GM19452 (cell line): ENCODE results near the gene ATP1A2.
A peak's percentile ranks its signal among the peaks of the same experiment; 100 is the strongest.
"Not testable (repeated sequence)": the region's sequence is repeated elsewhere in the genome, so short reads cannot be mapped to it uniquely, and the experiment has no call there.

ENCODE experiments used
- ATAC-seq: cut with Tn5 transposase; IDR thresholded peaks from one replicate; pipeline ENCODE4 v1.9.1; 2021; ENCODE audit not compliant: unreplicated experiment

Gene ATP1A2

GRCh38 chr1:160099716-160100375, 15.7 kb upstream of the ATP1A2 start:
- ATAC-seq, result no peak

DNA sequence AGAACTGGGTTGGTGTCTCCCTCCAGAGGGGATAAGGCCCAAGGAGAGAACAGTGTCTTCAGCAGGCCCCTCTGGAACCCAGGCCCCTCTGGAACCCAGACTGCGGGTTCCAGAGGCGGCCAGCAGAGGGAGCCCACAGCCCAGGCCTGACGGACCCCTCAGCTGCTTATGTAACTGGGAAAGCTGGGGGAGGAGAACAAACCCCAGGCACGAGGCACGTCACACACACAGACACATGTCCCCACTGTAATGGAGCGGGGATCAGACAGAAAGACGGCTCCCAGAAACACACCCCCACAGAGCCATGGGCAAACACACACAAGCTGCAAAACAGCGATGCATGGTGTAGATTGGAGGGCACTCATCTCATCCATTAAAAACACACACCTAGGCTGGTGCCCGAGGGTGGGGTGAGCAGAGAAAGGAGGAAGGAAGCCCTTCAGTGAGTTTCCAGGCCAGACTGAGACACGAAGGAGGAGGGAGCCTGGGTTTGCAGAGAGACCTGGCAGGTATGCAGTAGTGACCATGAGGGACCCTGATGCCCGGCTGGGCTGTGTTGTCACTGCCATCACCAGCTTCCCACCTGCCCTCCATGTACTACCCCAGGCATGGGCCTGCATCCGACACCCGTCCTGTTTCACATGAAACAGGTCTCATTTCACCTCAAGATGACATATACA, 14.4 kb upstream of the ATP1A2 start:
- ATAC-seq, result peak; percentile 31

DNA sequence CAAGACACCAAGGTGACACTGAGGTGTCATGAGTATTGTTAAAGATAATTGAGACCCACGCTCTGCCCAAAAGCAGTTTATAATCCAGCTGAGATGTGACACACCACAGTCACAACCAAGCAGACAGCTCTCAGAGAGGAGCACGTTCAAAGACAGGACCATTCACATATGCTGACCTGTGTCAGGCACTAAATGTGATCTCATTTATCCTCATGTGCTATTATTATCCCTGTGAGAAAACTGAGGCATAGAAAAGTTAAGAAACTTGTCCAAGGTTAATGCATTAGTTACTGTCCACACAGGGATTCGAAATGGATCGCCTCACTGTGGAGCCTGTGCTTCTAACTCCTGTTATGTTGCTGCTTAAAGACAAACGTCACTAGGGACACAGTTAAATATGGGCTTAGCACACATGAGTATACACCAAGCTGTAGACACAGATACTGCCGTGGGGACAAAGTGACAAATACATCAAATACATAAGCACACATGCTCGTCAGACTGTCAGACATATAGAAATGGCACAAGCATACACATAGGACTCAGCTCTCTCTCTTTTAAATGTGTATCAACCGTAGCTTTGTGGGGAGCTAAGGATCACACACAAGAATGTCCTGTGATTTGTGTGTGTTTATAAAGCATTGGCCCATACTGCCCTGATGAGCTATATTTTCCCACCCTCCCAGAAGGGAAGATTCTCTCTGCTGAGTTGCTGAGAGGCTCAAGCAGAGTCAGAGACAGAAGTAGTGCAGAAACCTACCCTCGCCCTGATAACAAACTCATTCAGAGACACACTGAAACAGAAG, 13.6 kb upstream of the ATP1A2 start:
- ATAC-seq, result no peak

- no peak for ATAC-seq
Observed at GRCh38 chr1:160103658-160104408, 11.7 kb upstream of the ATP1A2 start.

DNA sequence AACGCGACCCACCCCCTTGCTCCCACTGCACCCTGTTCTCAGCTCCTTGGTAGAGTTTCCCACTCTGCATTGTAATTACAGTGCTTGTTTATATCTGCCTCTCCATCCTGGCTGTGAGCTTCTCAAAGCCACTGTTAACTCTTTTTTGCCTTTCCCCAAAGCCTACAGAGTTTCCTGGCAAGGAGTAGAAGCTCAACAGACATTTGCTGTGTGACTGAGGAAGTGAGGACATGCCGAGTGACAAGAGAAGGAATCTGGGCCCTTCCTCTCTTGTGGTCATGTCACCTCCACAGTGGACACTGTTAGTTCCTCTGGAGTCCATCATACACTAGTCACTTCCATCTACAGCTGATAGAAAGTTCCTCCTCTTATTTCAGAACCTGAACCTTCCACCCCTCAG, 11.1 kb upstream of the ATP1A2 start:
- ATAC-seq, result no peak

DNA sequence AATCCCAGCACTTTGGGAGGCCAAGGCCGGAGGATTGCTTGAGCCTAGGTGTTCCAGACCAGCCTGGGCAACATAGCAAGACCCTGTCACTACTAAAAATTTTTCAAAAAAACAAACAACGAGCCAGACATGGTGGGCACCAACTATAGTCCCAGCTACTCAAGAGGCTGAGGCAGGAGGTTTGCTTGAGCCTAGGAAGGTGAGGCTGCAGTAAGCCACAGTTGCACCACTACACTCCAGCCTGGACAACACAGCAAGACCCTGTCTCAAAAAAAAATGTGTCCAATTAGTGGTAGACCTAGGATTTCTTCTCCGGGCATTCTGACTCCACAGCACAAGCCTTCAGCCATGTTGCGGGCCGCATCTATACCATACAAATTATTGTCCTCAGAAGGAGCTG, 10.4 kb upstream of the ATP1A2 start:
- no peak for ATAC-seq

DNA sequence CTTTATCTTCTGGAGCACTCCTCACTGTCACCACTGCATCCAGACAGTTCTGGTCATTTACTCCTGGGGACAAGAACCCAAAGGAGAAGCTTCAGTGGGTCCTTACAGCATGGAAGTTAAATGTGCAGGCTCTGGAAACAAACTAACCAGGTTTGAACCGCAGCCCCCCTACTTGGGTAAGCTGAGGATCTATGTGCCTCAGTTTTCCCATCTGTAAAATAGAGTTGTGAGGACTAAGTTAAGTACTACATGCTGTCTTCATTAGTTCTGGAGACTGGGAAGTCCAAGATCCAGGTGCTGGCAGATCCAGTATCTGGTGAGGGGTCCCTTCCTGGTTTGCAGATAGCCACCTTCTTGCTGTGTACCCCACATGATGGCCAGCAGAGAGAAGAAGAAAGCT, 8.0 kb upstream of the ATP1A2 start:
- no peak for ATAC-seq

DNA sequence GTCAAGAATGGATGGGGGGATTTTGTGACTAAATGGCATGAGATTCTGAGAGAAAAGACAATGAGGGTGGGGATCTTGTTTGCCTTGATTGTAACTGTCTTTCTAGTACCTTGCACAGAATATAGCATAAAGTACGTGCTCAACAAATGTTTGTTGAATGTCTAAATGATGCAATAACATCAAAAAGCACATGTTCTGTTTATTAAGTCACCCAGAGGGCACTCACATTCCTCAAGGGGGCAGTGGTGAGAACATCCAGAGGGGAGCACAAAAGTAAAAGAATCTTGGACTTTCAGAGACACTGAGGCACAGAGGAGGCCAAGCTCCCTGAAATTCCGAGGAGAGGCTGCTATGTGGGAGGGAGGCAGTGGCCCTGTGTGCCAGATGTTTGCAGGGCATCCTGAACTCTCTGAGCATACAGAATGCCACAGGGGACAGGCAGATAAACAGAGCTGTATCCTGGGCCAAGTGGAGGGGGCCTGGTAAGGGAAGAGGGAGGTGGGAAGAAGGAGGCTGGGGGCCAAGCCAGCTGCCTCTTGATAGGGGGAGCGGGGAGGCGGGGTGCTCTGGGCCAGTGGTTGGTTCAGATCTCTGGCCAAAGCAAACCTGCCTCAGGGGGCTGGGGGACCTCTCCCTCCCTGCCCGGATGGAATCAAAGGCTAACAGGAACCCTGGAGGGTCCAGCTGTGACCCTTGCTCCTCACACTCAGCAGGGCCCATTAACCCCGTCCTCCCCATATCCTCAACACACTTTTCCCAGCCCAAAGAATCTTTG, 6.5 kb upstream of the ATP1A2 start:
- no peak for ATAC-seq

GRCh38 chr1:160109686-160110085, 5.9 kb upstream of the ATP1A2 start:
- ATAC-seq, result no peak

- not testable (repeated sequence) for ATAC-seq
Observed at GRCh38 chr1:160111462-160111861, 4.1 kb upstream of the ATP1A2 start.

GRCh38 chr1:160112357-160112756, 3.2 kb upstream of the ATP1A2 start:
- ATAC-seq, result no peak

- ATAC-seq, result no peak
Observed at GRCh38 chr1:160113407-160113806, 2.2 kb upstream of the ATP1A2 start.

DNA sequence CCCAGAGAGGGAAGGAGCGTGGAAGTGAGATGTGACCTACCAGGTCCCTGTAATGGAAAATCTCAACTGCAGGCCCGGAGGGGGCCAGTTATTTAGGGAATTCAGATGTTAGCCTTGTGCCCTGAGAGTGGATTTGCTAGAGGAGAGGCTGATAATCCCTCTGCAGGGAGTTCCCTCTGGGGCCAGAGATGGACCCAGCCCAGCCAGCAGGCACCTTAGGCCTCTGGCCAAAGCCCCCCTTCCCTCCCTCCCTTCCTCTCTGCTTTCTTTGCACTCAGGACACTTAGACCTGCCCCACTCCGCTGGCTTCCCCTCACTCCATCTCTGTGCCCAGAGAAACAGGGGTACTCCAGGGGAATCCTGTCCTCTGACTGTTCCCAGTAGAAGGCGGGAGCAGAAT, 1.5 kb upstream of the ATP1A2 start:
- no peak for ATAC-seq

DNA sequence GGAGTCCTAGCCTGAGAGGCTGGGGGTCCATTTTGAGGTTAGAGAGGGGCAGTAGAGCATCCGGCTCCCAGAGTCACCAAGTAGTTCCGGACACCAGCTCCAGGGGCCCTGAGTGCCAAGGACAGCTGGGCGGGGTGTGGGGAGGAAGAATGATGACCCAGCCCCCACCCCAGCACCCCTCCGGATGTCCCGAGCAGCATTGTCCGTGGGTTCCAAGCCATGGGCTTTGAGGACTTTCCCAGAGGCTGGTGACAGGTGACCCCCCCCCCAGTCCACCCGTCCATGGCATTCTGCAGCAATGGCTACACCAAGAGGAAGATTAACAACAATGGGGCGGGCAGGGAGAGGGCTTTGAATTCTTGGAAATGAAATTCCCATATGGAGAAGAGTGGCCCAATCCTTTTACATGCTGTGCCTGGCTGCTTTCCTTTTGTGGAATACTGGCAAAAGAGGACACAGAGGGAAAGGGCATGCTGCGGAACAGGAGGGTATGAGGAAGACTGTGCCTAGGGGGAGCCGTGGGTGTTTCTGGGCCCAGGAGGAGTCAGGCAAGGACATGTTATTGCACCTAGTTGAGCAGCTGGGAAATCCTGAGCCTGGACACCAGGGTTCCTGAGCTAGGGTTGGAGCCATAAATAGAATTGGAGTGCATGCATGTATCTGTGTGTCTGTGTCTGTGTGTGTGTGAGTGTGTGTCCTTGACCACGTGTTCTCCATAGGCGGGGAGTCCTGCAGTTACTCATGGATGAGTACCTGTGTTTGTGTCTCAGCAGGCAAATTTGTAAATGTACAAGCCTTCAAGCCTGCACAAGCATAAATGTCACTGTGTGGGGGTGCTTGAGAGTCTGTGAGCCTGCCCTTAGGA, 956 bp downstream of the ATP1A2 start:
- ATAC-seq, result no peak

GRCh38 chr1:160117300-160117699, 1.7 kb downstream of the ATP1A2 start:
- no peak for ATAC-seq

DNA sequence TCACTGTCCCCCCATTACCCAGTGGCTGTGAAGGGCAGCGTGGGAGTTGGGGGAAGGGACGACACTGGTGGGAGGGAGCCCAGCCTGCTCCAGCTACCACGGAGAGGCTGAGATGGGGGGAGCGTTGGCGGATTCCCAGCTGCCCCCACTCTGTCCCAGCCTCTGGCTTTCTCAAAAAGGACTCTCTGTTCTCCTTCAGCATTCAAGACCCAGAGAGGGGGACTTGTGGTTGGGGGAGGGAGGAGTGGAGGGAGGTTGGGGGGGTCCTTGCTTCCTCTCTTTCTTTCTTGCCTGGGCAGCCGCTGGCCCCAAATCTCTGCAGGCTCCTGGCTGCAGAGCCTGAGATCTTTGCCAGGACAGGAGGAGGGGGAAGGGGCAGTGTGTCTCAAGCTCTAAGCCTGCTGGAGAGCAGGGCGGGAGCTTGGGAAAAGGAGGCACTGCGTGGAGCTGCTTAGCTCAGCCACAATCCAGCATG, 2.2 kb downstream of the ATP1A2 start:
- no peak for ATAC-seq

DNA sequence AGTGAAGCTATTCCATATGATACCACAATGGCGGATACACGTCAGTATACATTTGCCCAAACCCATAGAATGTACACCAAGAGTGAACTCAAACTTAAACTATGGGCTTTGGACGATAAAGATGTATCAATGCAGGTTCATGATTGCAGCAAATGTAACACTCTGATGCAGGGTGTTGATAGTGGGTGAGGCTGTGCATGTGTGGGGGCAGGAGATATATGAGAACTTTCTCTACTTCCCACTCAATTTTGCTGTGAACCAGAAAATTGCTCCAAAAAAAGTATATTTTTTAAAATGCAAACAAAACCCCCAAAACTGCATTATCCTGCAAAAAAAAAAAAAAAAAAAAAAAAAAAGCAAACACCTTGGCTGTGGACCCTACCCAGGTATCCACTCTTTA, 3.4 kb downstream of the ATP1A2 start:
- no peak for ATAC-seq

DNA sequence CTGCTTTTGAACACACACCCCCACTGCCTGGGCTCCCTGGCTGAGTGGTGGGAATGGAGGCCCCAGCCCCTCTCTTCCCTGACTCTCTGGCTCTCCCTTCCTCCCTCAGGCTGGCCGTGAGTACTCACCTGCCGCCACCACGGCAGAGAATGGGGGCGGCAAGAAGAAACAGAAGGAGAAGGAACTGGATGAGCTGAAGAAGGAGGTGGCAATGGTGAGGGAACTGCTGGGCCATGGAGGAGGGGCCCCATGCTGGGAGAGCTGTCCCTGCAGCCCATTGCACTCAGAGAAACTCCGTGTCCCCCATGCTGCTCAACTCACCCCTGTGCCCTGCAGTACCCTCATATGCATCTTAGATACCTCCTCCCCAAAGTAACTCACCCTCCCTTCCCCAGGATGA, 5.2 kb downstream of the ATP1A2 start:
- no peak for ATAC-seq

GRCh38 chr1:160121388-160121787, 5.8 kb downstream of the ATP1A2 start:
- ATAC-seq, result no peak
